ENCODE measurements around the gene DAP. TPM values are rescaled to one million over a fixed set of nuclear protein-coding genes. Genes with fewer than 3 reads are reported as not detected.

The DAP gene
- polyA plus RNA-seq, 4 donors, result 81.2 to 203 (median 142) TPM

DNA sequence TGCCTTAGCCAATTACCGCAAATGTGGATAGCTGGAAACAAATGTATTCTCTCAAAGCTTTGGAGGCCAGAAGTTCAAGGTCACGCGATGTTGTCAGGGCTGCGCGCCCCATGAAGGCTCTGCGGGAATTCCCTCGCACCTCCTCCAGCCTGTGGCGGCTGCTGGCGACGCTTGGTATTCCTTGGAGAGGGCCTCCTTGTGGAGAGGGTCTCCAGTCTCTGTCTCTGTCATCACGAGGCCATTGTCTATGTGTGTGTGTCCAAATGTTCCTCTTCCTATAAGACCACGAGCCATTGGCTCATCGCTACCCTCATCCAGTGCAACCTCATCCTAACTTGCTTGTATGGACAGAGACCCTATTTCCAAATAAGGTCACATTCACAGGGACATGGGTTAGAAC lies 99.6 kb downstream of the DAP start:
- WGBS, 3 donors, result 90 to 94% (median 90%) methylated on average over 13 of the region's 13 CpGs
- Histone ChIP-seq H3K27me3 (ENCODE audit: control insufficient read depth in 3 of 3, insufficient read depth in 3 of 3, low read length in 3 of 3) (peaks cover 0 to 3% (median 0%) of the 10 kb centered on the region in 3 donors), H3K9me3 (ENCODE audit: control insufficient read depth in 2 of 2, insufficient read depth in 1 of 2, low read depth in 1 of 2, low read length in 1 of 2) (no peaks in the 10 kb centered on the region), H3K36me3 (ENCODE audit: control insufficient read depth in 3 of 3, insufficient read depth in 2 of 3, low read depth in 1 of 3, low read length in 3 of 3) (no peaks in the 10 kb centered on the region), H3K4me3 (ENCODE audit: low read depth in 1 of 3, low read length in 3 of 3) (no peak overlapping the region), H3K4me1 (ENCODE audit: control insufficient read depth in 3 of 3, insufficient read depth in 2 of 3, low read depth in 1 of 3, low read length in 2 of 3) (no peaks in the 10 kb centered on the region), H3K27ac (ENCODE audit: low read depth in 1 of 3, low read length in 2 of 3) (no peak overlapping the region)
- DNase-seq (no peak), FAIRE-seq (no peak)

DNA sequence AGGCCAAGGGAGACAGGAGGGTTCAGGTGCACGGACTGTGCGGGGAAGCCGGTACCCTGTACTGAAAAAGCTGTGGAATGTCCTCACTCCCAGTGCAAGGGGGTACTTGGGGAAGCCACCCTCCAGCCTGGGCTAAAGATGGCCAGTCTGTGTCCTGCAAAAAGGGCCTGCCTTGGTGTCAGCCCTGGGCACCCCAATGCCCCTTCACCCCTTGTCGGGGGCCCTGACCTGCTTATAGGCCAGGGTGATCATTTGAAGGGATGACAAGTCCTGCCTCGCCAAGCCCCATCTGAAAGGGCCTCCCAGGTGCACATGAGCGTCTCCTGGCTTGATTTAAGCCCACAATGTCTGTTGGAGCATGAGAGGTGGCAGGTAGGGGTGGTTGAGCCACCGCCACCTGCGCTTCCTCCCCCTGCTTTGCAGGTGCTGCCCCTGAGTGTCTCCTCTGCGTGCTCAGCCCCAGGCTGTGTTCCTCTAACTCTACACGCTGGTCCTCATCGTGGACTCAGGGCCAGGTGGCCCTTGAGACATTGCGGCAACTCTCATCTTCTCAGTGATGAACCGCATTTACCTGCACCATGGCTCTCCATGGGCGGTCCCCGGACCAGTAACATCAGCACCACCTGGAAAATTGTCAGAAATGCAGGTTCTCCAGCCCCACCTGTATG lies 100.2 kb downstream of the DAP start:
- 91 to 94% (median 91%) methylated on average over 15 of the region's 15 CpGs for WGBS, 3 donors
- Histone ChIP-seq H3K4me3 (ENCODE audit: low read depth in 1 of 3, low read length in 3 of 3) (no peak overlapping the region), H3K36me3 (ENCODE audit: control insufficient read depth in 3 of 3, insufficient read depth in 2 of 3, low read depth in 1 of 3, low read length in 3 of 3) (no peaks in the 10 kb centered on the region), H3K4me1 (ENCODE audit: control insufficient read depth in 3 of 3, insufficient read depth in 2 of 3, low read depth in 1 of 3, low read length in 2 of 3) (no peaks in the 10 kb centered on the region), H3K9me3 (ENCODE audit: control insufficient read depth in 2 of 2, insufficient read depth in 1 of 2, low read depth in 1 of 2, low read length in 1 of 2) (no peaks in the 10 kb centered on the region), H3K27ac (ENCODE audit: low read depth in 1 of 3, low read length in 2 of 3) (no peak overlapping the region), H3K27me3 (ENCODE audit: control insufficient read depth in 3 of 3, insufficient read depth in 3 of 3, low read length in 3 of 3) (peaks cover 0 to 3% (median 0%) of the 10 kb centered on the region in 3 donors)
- DNase-seq, result no peak
- no peak for FAIRE-seq

DNA sequence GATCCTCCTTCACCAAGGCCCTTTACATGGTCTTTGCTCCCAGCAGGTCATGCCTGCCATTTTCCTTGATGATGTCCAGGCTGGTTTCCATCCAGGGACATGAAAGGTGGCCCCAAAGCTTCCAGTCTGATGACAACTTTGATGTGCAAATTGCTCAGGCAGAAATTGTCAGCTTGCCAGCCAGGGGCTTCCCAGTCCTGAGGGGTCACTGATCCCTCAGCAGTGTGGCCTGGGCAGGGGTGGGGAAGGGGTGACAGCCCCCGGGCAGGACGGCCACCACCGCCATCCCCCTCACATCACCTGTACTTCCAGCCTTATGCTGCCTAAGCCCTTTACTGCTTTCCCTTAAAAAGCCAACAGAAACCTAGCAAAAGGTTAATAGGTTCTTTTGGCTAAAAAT lies 100.9 kb downstream of the DAP start:
- no peak for FAIRE-seq
- DNase-seq, result no peak
- Histone ChIP-seq H3K27me3 (ENCODE audit: control insufficient read depth in 3 of 3, insufficient read depth in 3 of 3, low read length in 3 of 3) (peaks cover 0 to 3% (median 0%) of the 10 kb centered on the region in 3 donors), H3K9me3 (ENCODE audit: control insufficient read depth in 2 of 2, insufficient read depth in 1 of 2, low read depth in 1 of 2, low read length in 1 of 2) (no peaks in the 10 kb centered on the region), H3K36me3 (ENCODE audit: control insufficient read depth in 3 of 3, insufficient read depth in 2 of 3, low read depth in 1 of 3, low read length in 3 of 3) (no peaks in the 10 kb centered on the region), H3K4me3 (ENCODE audit: low read depth in 1 of 3, low read length in 3 of 3) (no peak overlapping the region), H3K27ac (ENCODE audit: low read depth in 1 of 3, low read length in 2 of 3) (no peak overlapping the region), H3K4me1 (ENCODE audit: control insufficient read depth in 3 of 3, insufficient read depth in 2 of 3, low read depth in 1 of 3, low read length in 2 of 3) (no peaks in the 10 kb centered on the region)
- WGBS, 3 donors, result 86 to 94% (median 94%) methylated on average over 3 of the region's 3 CpGs

DNA sequence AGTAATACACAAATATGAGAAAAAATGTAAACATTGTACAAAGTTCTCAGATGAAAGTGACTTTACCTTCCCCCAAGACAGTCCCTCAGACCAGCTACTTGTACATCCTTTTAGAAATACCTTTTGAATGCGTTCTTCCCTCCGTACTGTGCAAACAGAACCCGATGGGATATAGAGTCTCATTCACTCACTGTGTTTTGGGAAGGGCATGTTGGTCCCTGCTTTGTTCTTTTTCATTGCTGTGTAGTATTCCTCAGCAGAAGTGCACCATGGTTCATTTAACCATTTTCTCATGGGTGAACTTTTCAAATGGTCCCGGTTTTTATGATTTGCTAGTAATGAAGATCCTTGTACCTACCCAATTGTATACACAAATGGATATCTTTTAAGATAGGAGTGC lies 102.8 kb downstream of the DAP start:
- H3K27ac ChIP-seq (ENCODE audit: low read depth in 1 of 3, low read length in 2 of 3), result no peak overlapping the region
- 79 to 94% (median 84%) methylated on average over 4 of the region's 4 CpGs for WGBS, 3 donors
- no peak for FAIRE-seq

DNA sequence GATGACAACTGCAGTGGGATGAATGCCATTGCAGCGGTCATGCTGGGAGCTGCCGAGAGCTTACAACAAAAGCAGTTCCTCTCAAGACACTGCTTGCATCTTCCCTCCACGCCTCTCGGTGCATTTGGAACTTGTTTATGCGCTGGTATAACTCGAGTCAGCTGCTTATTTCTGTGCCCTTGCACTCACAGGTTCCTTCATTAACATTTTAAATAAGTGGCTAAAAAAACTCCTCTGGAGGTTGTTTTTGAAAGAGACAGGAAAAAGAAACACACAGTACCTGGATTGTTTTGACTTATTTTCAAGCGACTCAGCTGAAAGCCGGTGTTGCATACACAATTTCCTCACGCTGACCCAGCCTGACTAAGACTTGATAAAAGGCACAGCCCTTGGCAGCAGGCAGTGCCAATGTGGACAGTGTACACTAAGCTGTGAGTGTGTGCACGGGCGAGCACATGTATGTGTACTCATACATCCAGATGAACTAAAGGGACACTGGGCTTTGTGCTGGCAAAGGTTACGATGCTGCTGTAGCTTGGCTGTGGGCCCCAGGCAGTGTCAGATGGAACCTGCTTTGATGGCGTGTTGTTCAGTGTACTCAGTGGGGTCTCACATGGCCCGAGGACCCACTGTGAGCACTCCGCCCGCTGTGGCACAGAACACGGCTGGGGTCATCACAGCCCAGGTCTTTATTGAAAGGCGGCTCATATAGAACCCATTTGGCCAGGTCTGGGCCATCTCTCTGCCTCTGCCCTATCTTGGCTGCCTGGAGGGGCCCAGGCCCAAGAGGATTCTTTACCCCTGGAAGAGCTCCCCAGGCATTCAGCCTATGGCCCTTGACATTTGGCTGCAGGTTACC lies 104.8 kb downstream of the DAP start:
- H3K4me3 ChIP-seq (ENCODE audit: low read depth in 1 of 3, low read length in 3 of 3), result no peak overlapping the region
- DNase-seq (no peak), FAIRE-seq (no peak)
- 85 to 87% (median 86%) methylated on average over 18 of the region's 18 CpGs for WGBS, 3 donors
- no peak overlapping the region for H3K27ac ChIP-seq (ENCODE audit: low read depth in 1 of 3, low read length in 2 of 3)
- H3K36me3 ChIP-seq (ENCODE audit: control insufficient read depth in 3 of 3, insufficient read depth in 2 of 3, low read depth in 1 of 3, low read length in 3 of 3), result no peaks in the 10 kb centered on the region
- peaks cover 0 to 2% of the 10 kb centered on the region in 2 donors for H3K9me3 ChIP-seq (ENCODE audit: control insufficient read depth in 2 of 2, insufficient read depth in 1 of 2, low read depth in 1 of 2, low read length in 1 of 2)
- H3K27me3 ChIP-seq (ENCODE audit: control insufficient read depth in 3 of 3, insufficient read depth in 3 of 3, low read length in 3 of 3), result peaks cover 0 to 9% (median 0%) of the 10 kb centered on the region in 3 donors
- peaks cover 0 to 2% (median 0%) of the 10 kb centered on the region in 3 donors for H3K4me1 ChIP-seq (ENCODE audit: control insufficient read depth in 3 of 3, insufficient read depth in 2 of 3, low read depth in 1 of 3, low read length in 2 of 3)

More for the DNA sequence above, 102.8 kb downstream of the DAP start:
- H3K36me3 ChIP-seq (ENCODE audit: control insufficient read depth in 3 of 3, insufficient read depth in 2 of 3, low read depth in 1 of 3, low read length in 3 of 3), result no peaks in the 10 kb centered on the region
- no peaks in the 10 kb centered on the region for H3K9me3 ChIP-seq (ENCODE audit: control insufficient read depth in 2 of 2, insufficient read depth in 1 of 2, low read depth in 1 of 2, low read length in 1 of 2)
- DNase-seq, result no peak
- peaks cover 0 to 1% (median 0%) of the 10 kb centered on the region in 3 donors for H3K4me1 ChIP-seq (ENCODE audit: control insufficient read depth in 3 of 3, insufficient read depth in 2 of 3, low read depth in 1 of 3, low read length in 2 of 3)
- peaks cover 0 to 3% (median 0%) of the 10 kb centered on the region in 3 donors for H3K27me3 ChIP-seq (ENCODE audit: control insufficient read depth in 3 of 3, insufficient read depth in 3 of 3, low read length in 3 of 3)
- no peak overlapping the region for H3K4me3 ChIP-seq (ENCODE audit: low read depth in 1 of 3, low read length in 3 of 3)

DNA sequence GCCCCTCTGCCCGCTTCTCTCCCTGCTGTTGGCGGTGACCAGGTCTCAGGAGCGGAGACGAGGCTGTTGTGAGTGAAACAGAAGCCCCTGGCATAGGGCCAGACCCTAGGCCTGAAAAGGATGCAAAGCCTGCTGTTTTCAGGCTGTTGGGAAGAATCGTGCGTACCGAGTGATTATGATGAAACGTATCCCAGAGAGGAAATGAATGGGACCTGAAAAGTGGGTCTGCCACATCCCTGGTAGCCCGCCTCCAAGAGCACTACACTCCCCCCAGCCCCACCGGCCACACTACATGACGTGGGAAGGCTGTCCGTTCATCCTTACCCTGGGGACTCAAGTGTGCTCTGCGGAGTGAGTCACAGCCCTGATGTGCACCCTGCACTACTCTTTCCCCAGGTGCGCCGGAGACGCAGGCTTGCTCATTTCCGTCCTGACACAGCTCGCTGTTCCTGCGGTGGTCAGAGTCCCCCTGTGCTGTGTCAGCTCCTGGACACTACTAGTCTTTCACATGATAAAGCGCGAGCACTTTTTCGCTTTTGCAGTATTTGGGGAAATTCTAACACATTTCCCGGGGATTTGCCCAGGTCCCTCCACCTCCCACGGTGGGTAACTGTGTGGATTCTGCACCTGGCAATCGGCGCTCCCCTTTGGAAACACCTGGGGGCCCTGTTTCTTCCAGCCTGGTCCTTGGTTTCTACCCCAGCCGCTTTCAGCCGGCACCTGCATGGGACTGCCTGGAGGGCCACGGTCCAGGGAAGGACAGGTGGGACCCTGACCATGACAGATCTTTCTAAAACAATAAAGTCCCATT lies 105.7 kb downstream of the DAP start:
- Histone ChIP-seq H3K27me3 (ENCODE audit: control insufficient read depth in 3 of 3, insufficient read depth in 3 of 3, low read length in 3 of 3) (peaks cover 0 to 11% (median 0%) of the 10 kb centered on the region in 3 donors), H3K27ac (ENCODE audit: low read depth in 1 of 3, low read length in 2 of 3) (no peak overlapping the region), H3K4me3 (ENCODE audit: low read depth in 1 of 3, low read length in 3 of 3) (no peak overlapping the region), H3K36me3 (ENCODE audit: control insufficient read depth in 3 of 3, insufficient read depth in 2 of 3, low read depth in 1 of 3, low read length in 3 of 3) (no peaks in the 10 kb centered on the region), H3K9me3 (ENCODE audit: control insufficient read depth in 2 of 2, insufficient read depth in 1 of 2, low read depth in 1 of 2, low read length in 1 of 2) (peaks cover 0 to 2% of the 10 kb centered on the region in 2 donors), H3K4me1 (ENCODE audit: control insufficient read depth in 3 of 3, insufficient read depth in 2 of 3, low read depth in 1 of 3, low read length in 2 of 3) (peaks cover 0 to 2% (median 0%) of the 10 kb centered on the region in 3 donors)
- DNase-seq (no peak), FAIRE-seq (no peak)
- 80 to 83% (median 83%) methylated on average over 28 to 29 of the region's 29 CpGs for WGBS, 3 donors

DNA sequence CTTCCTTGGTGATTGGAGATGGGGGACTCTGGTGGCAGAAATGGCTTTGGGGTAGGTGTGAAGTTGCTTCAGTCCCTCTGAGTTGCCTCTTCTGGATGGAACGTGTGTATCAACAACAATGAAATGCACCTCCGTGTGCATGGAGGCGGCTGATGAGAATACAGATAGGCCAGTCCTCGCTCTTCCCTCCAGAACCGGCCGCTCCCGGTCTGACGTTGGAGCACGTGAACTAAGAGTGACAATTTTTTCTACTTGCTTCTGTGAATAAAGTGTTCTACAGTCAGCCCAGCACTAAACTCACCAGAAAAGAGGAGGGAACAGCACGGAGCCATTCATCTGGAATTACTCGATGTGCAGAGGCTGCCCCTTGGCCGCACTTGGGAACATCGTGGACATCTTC lies 106.5 kb downstream of the DAP start:
- DNase-seq (no peak), FAIRE-seq (no peak)
- WGBS, 3 donors, result 89 to 91% (median 91%) methylated on average over 13 of the region's 13 CpGs

More for the DNA sequence above, 106.5 kb downstream of the DAP start:
- Histone ChIP-seq H3K4me1 (ENCODE audit: control insufficient read depth in 3 of 3, insufficient read depth in 2 of 3, low read depth in 1 of 3, low read length in 2 of 3) (peaks cover 0 to 2% (median 0%) of the 10 kb centered on the region in 3 donors), H3K27me3 (ENCODE audit: control insufficient read depth in 3 of 3, insufficient read depth in 3 of 3, low read length in 3 of 3) (peaks cover 0 to 12% (median 0%) of the 10 kb centered on the region in 3 donors), H3K9me3 (ENCODE audit: control insufficient read depth in 2 of 2, insufficient read depth in 1 of 2, low read depth in 1 of 2, low read length in 1 of 2) (peaks cover 0 to 2% of the 10 kb centered on the region in 2 donors), H3K36me3 (ENCODE audit: control insufficient read depth in 3 of 3, insufficient read depth in 2 of 3, low read depth in 1 of 3, low read length in 3 of 3) (no peaks in the 10 kb centered on the region), H3K4me3 (ENCODE audit: low read depth in 1 of 3, low read length in 3 of 3) (no peak overlapping the region), H3K27ac (ENCODE audit: low read depth in 1 of 3, low read length in 2 of 3) (no peak overlapping the region)

All from small intestine (tissue), 7 donors.